Spleen (tissue), 7 donors: ENCODE measurements around the gene ARF1.

ENCODE experiments used
- POLR2A ChIP-seq, 3 donors: fragments of 450-650 bp; IDR thresholded peaks; one replicate each; pipeline ENCODE4 v1.5.1; 2017; ENCODE audit warnings: antibody characterized with exemption in 3 of 3, mild to moderate bottlenecking in 1 of 3
- POLR2AphosphoS5 ChIP-seq, 3 donors: sonication (generic); formaldehyde crosslinking; IDR thresholded peaks; one replicate each; pipeline ENCODE4 v1.5.1; 2017; ENCODE audit warnings: antibody characterized with exemption in 3 of 3
- TF ChIP-seq, protein P1 (sequence below), 11 experiments: fragments of 200-600 bp in 7 of 11; fragments of 450-650 bp in 4 of 11; sonication (generic) in 4 of 11; IDR thresholded peaks in 8 of 11; conservative IDR thresholded peaks in 3 of 11; 1 replicate in 7 of 11; 2 replicates in 4 of 11; pipeline versions ENCODE4 v1.4.0 to v1.8.0; 2016 to 2021; ENCODE audit warnings: antibody characterized with exemption in 11 of 11, inconsistent platforms in 4 of 11, mild to moderate bottlenecking in 1 of 11
- donor health status: DM: no; HTN: no; CAD: no; lungs with moderate emphysema.
- donor health status: DM: no; HTN: no; CAD: no.
- donor health status: DM: no; HTN: no; CAD: no.

DNA sequence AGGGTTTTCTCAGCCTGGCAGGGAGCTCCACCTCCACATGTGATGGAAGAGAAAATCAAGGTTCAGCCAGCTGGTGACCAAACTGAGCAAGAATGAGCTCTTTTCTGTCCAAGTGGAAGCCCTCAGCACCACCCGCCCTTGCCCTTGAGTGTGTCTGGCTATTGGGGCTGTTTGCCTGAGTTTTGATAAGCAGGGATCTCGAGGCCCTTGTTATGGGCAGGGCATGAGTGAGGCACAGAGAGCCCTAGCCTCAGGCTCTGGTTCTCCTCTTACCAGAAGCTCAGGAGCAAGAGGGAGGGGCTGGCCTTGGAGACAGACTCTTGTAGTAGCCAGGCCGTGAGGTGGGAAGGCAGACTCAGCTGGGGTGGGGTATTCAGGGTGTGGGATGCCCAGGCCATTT lies 37.5 kb upstream of the ARF1 start:
- TF ChIP-seq, protein P1, sequence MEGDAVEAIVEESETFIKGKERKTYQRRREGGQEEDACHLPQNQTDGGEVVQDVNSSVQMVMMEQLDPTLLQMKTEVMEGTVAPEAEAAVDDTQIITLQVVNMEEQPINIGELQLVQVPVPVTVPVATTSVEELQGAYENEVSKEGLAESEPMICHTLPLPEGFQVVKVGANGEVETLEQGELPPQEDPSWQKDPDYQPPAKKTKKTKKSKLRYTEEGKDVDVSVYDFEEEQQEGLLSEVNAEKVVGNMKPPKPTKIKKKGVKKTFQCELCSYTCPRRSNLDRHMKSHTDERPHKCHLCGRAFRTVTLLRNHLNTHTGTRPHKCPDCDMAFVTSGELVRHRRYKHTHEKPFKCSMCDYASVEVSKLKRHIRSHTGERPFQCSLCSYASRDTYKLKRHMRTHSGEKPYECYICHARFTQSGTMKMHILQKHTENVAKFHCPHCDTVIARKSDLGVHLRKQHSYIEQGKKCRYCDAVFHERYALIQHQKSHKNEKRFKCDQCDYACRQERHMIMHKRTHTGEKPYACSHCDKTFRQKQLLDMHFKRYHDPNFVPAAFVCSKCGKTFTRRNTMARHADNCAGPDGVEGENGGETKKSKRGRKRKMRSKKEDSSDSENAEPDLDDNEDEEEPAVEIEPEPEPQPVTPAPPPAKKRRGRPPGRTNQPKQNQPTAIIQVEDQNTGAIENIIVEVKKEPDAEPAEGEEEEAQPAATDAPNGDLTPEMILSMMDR (IDR thresholded peaks at IDR 0.05 in 8 of 11, conservative IDR thresholded peaks at IDR 0.05 in 3 of 11) = no peak
- TF ChIP-seq POLR2AphosphoS5 (IDR thresholded peaks at IDR 0.05) (no peak), POLR2A (IDR thresholded peaks at IDR 0.05) (no peak)
